ENCODE measurements around the gene DNAJC1.
A peak's percentile ranks its signal among the peaks of the same experiment; 100 is the strongest.
"Not testable (repeated sequence)": the region's sequence is repeated elsewhere in the genome, so short reads cannot be mapped to it uniquely, and the experiment has no call there.

DNAJC1 gene

GRCh38 chr10:22022257-22023032 is 18.9 kb upstream of the DNAJC1 start:
- Histone ChIP-seq H3K4me3 (ENCODE audit: low read depth in 1 of 2, low read length in 2 of 2) (no peak overlapping the region), H4K20me1 (ENCODE audit: insufficient read depth, low read length) (no peaks in the 10 kb centered on the region), H3K27me3 (ENCODE audit: insufficient read depth, low read length, poor library complexity) (no peaks in the 10 kb centered on the region), H3K27ac (ENCODE audit: low read length) (no peak overlapping the region), H3K4me2 (ENCODE audit: insufficient read depth, low read length) (no peak overlapping the region), H3K4me1 (ENCODE audit: insufficient read depth, low read length) (no peaks in the 10 kb centered on the region), H3K9me3 (ENCODE audit: insufficient read depth, low read length, severe bottlenecking) (no peaks in the 10 kb centered on the region), H3K79me2 (ENCODE audit: insufficient read depth, low read length) (no peaks in the 10 kb centered on the region), H3K9ac (ENCODE audit: low read depth, low read length) (no peak overlapping the region), H2AFZ (ENCODE audit: low read depth, low read length) (peak overlapping the region; percentile 63), H3K36me3 (ENCODE audit: insufficient read depth, low read length) (no peaks in the 10 kb centered on the region)
- no peak for TF ChIP-seq EZH2 (IDR thresholded peaks at IDR 0.05; ENCODE audit: borderline replicate concordance, low read depth, low read length, severe bottlenecking)
- no peak for TF ChIP-seq CTCF (IDR thresholded peaks at IDR 0.05; ENCODE audit: borderline replicate concordance, extremely low read depth, low read length, poor library complexity, severe bottlenecking)
- DNase-seq: no peak
- peak; percentile 44; the same call in 1 of the 3 replicates for ATAC-seq (ENCODE audit: insufficient read depth, low read depth)

GRCh38 chr10:22021144-22021543 is 17.6 kb upstream of the DNAJC1 start:
- not testable (repeated sequence) for H3K9ac ChIP-seq (ENCODE audit: low read depth, low read length); DNase-seq; ATAC-seq (ENCODE audit: insufficient read depth, low read depth)

GRCh38 chr10:22017283-22018020 is 13.9 kb upstream of the DNAJC1 start:
- Histone ChIP-seq H3K9me3 (ENCODE audit: insufficient read depth, low read length, severe bottlenecking) (no peaks in the 10 kb centered on the region), H3K36me3 (ENCODE audit: insufficient read depth, low read length) (no peaks in the 10 kb centered on the region), H3K27ac (ENCODE audit: low read length) (no peak overlapping the region), H3K4me2 (ENCODE audit: insufficient read depth, low read length) (no peak overlapping the region), H2AFZ (ENCODE audit: low read depth, low read length) (no peak overlapping the region), H3K79me2 (ENCODE audit: insufficient read depth, low read length) (no peaks in the 10 kb centered on the region), H3K4me1 (ENCODE audit: insufficient read depth, low read length) (no peaks in the 10 kb centered on the region), H4K20me1 (ENCODE audit: insufficient read depth, low read length) (no peaks in the 10 kb centered on the region), H3K27me3 (ENCODE audit: insufficient read depth, low read length, poor library complexity) (no peaks in the 10 kb centered on the region), H3K9ac (ENCODE audit: low read depth, low read length) (no peak overlapping the region), H3K4me3 (ENCODE audit: low read depth in 1 of 2, low read length in 2 of 2) (no peak overlapping the region)
- ATAC-seq (ENCODE audit: insufficient read depth, low read depth): no peak
- DNase-seq: no peak
- no peak for TF ChIP-seq CTCF (IDR thresholded peaks at IDR 0.05; ENCODE audit: borderline replicate concordance, extremely low read depth, low read length, poor library complexity, severe bottlenecking)
- no peak for TF ChIP-seq EZH2 (IDR thresholded peaks at IDR 0.05; ENCODE audit: borderline replicate concordance, low read depth, low read length, severe bottlenecking)

More at GRCh38 chr10:22021144-22021543, 17.6 kb upstream of the DNAJC1 start:
- not testable (repeated sequence) for H3K9me3 ChIP-seq (ENCODE audit: insufficient read depth, low read length, severe bottlenecking); H3K79me2 ChIP-seq (ENCODE audit: insufficient read depth, low read length); H3K4me3 ChIP-seq (ENCODE audit: low read depth in 1 of 2, low read length in 2 of 2); H3K27ac ChIP-seq (ENCODE audit: low read length); H3K4me2 ChIP-seq (ENCODE audit: insufficient read depth, low read length); H3K36me3 ChIP-seq (ENCODE audit: insufficient read depth, low read length); H3K4me1 ChIP-seq (ENCODE audit: insufficient read depth, low read length); H3K27me3 ChIP-seq (ENCODE audit: insufficient read depth, low read length, poor library complexity); H4K20me1 ChIP-seq (ENCODE audit: insufficient read depth, low read length); H2AFZ ChIP-seq (ENCODE audit: low read depth, low read length)

- H3K79me2 ChIP-seq (ENCODE audit: insufficient read depth, low read length): no peaks in the 10 kb centered on the region
- no peaks in the 10 kb centered on the region for H4K20me1 ChIP-seq (ENCODE audit: insufficient read depth, low read length)
- no peak overlapping the region for H3K27ac ChIP-seq (ENCODE audit: low read length)
- H3K4me3 ChIP-seq (ENCODE audit: low read depth in 1 of 2, low read length in 2 of 2): no peak overlapping the region
- no peak overlapping the region for H2AFZ ChIP-seq (ENCODE audit: low read depth, low read length)
- H3K36me3 ChIP-seq (ENCODE audit: insufficient read depth, low read length): no peaks in the 10 kb centered on the region
- H3K27me3 ChIP-seq (ENCODE audit: insufficient read depth, low read length, poor library complexity): no peaks in the 10 kb centered on the region
- H3K4me2 ChIP-seq (ENCODE audit: insufficient read depth, low read length): no peak overlapping the region
- no peaks in the 10 kb centered on the region for H3K9me3 ChIP-seq (ENCODE audit: insufficient read depth, low read length, severe bottlenecking)
- DNase-seq (no peak), ATAC-seq (ENCODE audit: insufficient read depth, low read depth) (no peak)
- H3K9ac ChIP-seq (ENCODE audit: low read depth, low read length): no peak overlapping the region
- TF ChIP-seq EZH2 (IDR thresholded peaks at IDR 0.05; ENCODE audit: borderline replicate concordance, low read depth, low read length, severe bottlenecking) (no peak), CTCF (IDR thresholded peaks at IDR 0.05; ENCODE audit: borderline replicate concordance, extremely low read depth, low read length, poor library complexity, severe bottlenecking) (no peak)
- H3K4me1 ChIP-seq (ENCODE audit: insufficient read depth, low read length): no peaks in the 10 kb centered on the region
Measured at GRCh38 chr10:22016046-22016705, 12.6 kb upstream of the DNAJC1 start.
